HG03097 (cell line): ENCODE measurements around the gene PDIA6.
"Not testable (repeated sequence)": the region's sequence is repeated elsewhere in the genome, so short reads cannot be mapped to it uniquely, and the experiment has no call there.

Experiments used
- ATAC-seq: cut with Tn5 transposase; IDR thresholded peaks from one replicate; pipeline ENCODE4 v1.9.1; 2021; ENCODE audit not compliant: unreplicated experiment, low FRiP score

Gene PDIA6

GRCh38 chr2:10813163-10814138 is 866 bp upstream of the PDIA6 start:
- not testable (repeated sequence) for ATAC-seq

DNA sequence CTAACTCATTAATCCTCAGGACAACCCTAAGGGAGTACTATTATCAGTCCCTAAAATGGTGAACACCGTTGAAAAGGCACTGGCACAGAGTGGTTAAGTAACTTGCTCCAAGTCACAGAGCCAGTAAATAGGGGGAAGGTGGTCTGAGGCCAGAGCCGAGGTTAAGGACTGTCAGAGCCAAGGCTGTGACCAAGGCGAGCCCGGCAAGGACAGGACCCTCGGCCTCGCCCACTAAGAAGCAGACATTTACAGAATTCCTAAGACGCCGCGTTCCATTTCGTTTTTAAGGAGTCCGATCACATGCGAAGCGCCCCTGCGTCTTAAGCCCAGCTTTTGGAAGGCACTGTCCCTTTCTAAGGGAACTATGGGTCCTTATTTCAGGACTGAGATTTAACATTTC is 1.1 kb downstream of the PDIA6 start:
- no peak for ATAC-seq

GRCh38 chr2:10810202-10811161 is 2.1 kb downstream of the PDIA6 start:
- peak; percentile 40 for ATAC-seq

DNA sequence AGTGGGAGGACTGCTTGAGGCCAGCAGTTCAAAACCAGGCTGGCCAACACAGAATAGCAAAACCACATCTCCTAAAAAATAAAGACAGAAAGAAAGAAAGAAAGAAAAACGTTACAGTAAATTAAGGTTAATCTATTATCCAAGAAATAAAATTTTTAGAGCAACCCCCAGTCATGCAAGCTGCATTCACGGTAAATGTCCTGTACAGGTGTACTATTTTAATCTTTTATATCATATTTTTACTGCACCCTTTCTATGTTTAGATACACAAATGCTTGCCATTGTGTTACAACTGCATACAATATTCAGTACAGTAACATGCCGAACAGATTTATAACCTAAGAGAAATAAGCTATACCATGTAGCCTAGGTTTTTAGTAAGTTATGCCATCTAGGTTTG is 6.0 kb downstream of the PDIA6 start:
- no peak for ATAC-seq

- not testable (repeated sequence) for ATAC-seq
These were observed 6.6 kb downstream of the PDIA6 start for GRCh38 chr2:10805990-10806389.

GRCh38 chr2:10802657-10803056 is 9.9 kb downstream of the PDIA6 start:
- no peak for ATAC-seq

GRCh38 chr2:10800163-10800562 is 12.4 kb downstream of the PDIA6 start:
- no peak for ATAC-seq

- no peak for ATAC-seq
These were observed 13.8 kb downstream of the PDIA6 start for GRCh38 chr2:10798783-10799182.

- no peak for ATAC-seq
These were observed 15.9 kb downstream of the PDIA6 start for GRCh38 chr2:10796703-10797102.

DNA sequence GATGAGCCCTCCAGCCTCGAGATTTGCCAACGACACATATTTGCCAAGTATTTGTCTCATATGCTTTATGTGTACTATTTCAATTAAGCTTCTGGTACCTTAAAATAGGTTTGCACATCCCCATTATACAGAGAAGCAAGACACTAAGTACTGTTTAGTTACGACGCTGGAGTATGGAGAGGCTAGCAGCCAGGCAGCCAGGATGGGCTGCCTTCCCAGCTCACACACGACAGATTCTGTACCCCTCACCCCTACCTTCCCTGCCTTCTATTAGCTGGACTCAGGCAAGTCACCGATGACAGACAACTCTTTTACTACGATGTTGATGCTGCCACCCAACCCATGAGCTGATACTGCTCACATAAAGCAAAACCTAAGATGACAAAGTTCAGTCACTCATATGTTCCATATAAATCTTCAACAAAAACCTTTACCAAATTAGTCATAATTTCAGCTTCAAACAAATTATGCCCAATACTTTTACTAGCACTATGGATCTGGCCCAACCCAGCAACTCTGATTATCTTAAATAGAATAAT is 17.0 kb downstream of the PDIA6 start:
- ATAC-seq: no peak

GRCh38 chr2:10794876-10795275 is 17.7 kb downstream of the PDIA6 start:
- ATAC-seq: no peak

DNA sequence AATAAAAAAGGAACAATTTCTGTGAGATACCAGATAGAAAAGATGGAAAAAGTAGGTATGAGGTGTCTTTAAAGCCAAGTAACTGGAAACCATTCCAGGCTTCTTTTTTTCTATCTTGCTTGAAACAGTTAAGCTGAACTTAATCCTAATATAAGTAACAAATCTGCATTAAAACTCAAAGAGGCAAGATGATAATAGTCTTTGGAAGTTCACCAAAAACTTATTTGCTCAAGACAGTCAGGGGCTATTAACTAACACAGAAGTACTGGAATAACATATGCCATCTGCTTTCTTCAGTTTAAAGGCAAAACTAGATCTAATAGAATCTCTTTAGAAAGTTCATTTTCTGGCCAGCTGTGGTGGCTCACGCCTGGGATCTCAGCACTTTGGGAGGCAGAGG is 18.8 kb downstream of the PDIA6 start:
- no peak for ATAC-seq

DNA sequence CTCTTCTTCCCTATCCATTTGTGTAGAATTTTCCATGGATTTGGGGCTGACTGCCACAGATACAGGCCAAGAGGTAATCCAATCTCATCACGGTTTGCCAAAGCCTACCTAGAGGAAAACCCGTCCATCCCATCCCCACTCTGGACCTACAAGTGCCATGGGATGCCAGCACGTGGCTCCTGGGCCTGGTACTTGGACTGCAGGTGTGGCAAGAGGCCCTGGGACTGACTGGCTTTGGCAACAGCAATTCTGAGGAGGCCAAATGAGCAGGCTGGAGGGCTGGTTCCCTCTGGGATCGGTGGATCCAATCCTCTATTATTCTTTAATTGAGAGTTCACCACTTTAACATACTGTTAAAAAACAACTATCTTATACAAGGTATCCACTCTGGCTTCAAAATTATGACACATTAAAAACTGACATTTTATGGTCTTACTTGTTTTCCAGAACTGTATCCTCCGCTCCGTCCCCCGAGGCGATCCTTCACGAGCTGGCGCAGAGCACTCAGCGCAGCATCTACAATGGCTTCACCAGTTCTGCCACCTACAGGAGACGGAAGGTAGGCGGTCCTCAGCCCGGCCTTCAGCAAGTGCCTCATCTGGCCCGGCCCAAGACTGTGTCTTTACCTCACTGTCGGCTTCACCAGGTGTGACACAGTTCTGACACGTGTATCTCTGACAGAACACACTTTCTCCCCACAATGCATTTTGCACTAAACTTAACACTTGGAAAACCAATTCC is 19.8 kb downstream of the PDIA6 start:
- ATAC-seq: no peak

DNA sequence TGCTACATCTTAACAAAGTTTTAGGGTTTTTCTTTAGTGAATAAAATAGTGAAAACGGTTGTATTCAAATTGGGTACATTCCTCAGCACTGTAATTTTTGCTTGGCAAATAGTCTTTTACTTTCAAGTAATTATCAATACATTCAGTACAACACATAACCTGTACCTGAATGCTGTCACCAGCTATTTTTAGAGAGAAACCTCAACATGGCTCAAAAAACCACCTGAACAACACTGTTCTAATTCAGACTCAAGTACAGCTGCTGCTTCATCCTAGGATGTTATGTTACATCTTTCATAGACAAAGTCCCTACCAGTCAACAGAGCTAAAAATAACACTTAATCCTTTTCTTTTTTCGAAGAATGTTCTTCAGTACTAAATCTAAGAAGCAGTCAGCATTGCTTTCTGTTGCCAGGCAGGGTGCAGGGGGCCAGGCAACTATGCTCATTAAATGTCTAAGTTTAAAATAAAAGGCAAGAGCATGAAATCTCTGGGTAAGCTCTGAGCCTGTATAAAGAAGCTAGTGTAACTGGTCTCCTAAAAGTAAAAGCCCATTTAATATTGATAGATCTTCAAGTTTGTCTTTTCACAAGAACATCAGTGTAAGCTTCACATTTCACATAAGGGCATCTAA is 20.5 kb downstream of the PDIA6 start:
- ATAC-seq: no peak

GRCh38 chr2:10790228-10790973 is 22.2 kb downstream of the PDIA6 start:
- peak; percentile 57 for ATAC-seq

- ATAC-seq: no peak
These were observed 23.7 kb downstream of the PDIA6 start for GRCh38 chr2:10788855-10789254.

GRCh38 chr2:10787176-10787968 is 25.2 kb downstream of the PDIA6 start:
- ATAC-seq: no peak

DNA sequence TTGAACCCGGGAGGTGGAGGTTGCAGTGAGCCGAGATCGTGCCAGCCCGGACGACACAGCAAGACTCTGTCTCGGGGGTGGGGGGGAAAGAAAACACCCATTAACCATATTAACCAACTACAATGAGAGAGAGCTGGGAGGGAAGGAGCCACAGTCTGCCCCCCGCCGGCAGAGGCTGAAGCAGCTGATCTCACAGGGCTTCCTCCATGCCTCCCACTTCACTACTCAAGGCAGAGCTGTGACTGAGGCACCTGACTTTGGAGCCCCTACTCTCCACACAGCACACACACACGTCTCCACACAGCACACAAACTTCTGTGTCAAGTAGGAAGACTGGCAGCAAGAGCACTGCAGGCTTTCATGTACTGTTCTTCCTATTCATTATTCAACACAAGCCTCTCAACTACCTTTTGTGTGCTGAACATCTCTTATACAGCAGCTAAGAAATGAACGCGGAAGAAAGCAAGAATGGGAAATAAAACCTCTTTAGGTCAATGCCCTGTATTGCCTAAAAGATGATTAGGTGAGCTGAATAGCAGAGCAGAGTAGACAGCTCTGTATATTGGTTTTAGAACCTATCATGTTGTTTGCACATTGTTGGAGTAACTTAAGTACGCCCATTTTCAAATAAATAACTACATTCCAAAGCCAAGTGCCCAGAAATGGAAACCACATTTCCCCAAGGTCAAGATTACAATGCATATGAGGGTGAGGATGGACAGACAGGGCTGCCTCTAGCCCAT is 26.2 kb downstream of the PDIA6 start:
- ATAC-seq: no peak
